Measurements from ENCODE around the gene ERI3. TPM values are rescaled to one million over a fixed set of nuclear protein-coding genes. Genes with fewer than 3 reads are reported as not detected.

Gene ERI3
- total and polyA plus RNA-seq, 7 donors = 50.4 to 96.8 (median 59.5) TPM

DNA sequence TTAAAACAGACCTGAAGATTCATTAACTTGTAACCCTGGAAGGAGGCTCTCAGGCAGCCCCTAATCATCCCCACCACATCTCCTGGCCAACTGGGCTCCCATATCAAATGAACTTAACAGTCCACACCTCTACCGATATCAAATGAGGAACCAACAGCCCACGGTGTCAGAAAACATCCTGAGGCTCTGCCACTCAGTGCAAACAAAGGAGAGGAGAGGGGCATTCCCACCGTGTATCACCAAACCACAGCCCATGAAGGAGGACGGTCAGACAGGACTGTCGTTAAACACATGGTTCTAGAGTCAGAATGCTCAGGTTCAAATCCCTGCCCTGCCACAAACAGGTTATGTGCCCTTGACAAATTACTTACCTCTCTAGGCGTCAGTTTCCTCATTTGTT is 52.5 kb downstream of the ERI3 start:
- Histone ChIP-seq H3K9me3 (no peaks in the 10 kb centered on the region), H3K27ac (no peak overlapping the region), H3K4me1 (peaks cover 26% of the 10 kb centered on the region), H3K4me3 (no peak overlapping the region), H3K36me3 (ENCODE audit: insufficient read depth in 1 of 2, low read depth in 1 of 2) (peaks cover 10 to 57% of the 10 kb centered on the region in 2 donors), H3K27me3 (ENCODE audit: insufficient read depth in 3 of 3, low read length in 2 of 3) (no peaks in the 10 kb centered on the region)
- intact Hi-C loops (cut with DNase I) = no loop called here
- DNase-seq (no peak), ATAC-seq (no peak)
- 71 to 83% (median 76%) methylated on average over 6 of the region's 6 CpGs for WGBS, 3 donors
- TF ChIP-seq CTCF (IDR thresholded peaks at IDR 0.05) = no peak

DNA sequence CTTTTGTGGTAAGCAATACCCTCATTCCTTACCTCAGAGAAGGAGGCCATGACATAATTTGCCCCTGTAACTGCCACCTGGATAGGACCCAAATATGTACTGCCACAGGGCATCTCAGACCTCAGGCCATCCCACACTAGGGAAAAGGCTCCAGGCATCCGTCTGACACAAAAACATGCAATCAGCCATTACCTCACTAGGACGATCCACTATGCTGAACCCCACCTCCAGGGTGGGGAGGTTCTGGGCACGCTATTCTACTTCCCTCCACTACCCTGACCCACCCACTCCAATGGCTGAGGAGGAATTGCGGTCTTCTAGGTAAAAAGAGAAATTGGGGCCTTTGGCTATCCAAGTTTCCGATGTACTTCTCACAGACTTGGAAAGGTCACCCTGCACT is 53.6 kb downstream of the ERI3 start:
- 73 to 81% (median 74%) methylated on average over 5 of the region's 5 CpGs for WGBS, 3 donors
- H3K4me3 ChIP-seq = no peak overlapping the region
- H3K4me1 ChIP-seq = peaks cover 29% of the 10 kb centered on the region
- H3K9me3 ChIP-seq = no peaks in the 10 kb centered on the region
- intact Hi-C loops (cut with DNase I) = no loop called here
- H3K27me3 ChIP-seq (ENCODE audit: insufficient read depth in 3 of 3, low read length in 2 of 3) = no peaks in the 10 kb centered on the region
- no peak for TF ChIP-seq CTCF (IDR thresholded peaks at IDR 0.05)
- peak overlapping the region; percentile 16 for H3K27ac ChIP-seq
- peaks cover under 1 to 56% of the 10 kb centered on the region in 2 donors for H3K36me3 ChIP-seq (ENCODE audit: insufficient read depth in 1 of 2, low read depth in 1 of 2)
- ATAC-seq (peak in 3 of 4 donors; percentile 13 to 30 (median 29)), DNase-seq (no peak)

- TF ChIP-seq CTCF (IDR thresholded peaks at IDR 0.05) = no peak
- Histone ChIP-seq H3K9me3 (no peaks in the 10 kb centered on the region), H3K36me3 (ENCODE audit: insufficient read depth in 1 of 2, low read depth in 1 of 2) (peaks cover 0 to 56% of the 10 kb centered on the region in 2 donors), H3K27ac (peak overlapping the region; percentile 16), H3K4me1 (peaks cover 29% of the 10 kb centered on the region), H3K27me3 (ENCODE audit: insufficient read depth in 3 of 3, low read length in 2 of 3) (no peaks in the 10 kb centered on the region), H3K4me3 (no peak overlapping the region)
- intact Hi-C loops (cut with DNase I) = no loop called here
- ATAC-seq = peak; percentile 61 to 91 (median 78)
- WGBS, 3 donors = 30 to 39% (median 33%) methylated on average over 7 of the region's 7 CpGs
- no peak for DNase-seq
Measured at GRCh38 chr1:44300852-44301251, 54.2 kb downstream of the ERI3 start.

- peak in 1 of 4 donors; percentile 33 for ATAC-seq
- no peak for DNase-seq
- no peak for TF ChIP-seq CTCF (IDR thresholded peaks at IDR 0.05)
- Histone ChIP-seq H3K36me3 (ENCODE audit: insufficient read depth in 1 of 2, low read depth in 1 of 2) (peaks cover 0 to 41% of the 10 kb centered on the region in 2 donors), H3K27ac (no peak overlapping the region), H3K27me3 (ENCODE audit: insufficient read depth in 3 of 3, low read length in 2 of 3) (no peaks in the 10 kb centered on the region), H3K4me1 (peaks cover 45% of the 10 kb centered on the region), H3K9me3 (no peaks in the 10 kb centered on the region), H3K4me3 (no peak overlapping the region)
- intact Hi-C loops (cut with DNase I) = loop anchor here in 1 of 2 donors (5.0 kb wide), 1 partner anchor 81 kb away; no protein-coding TSS in a partner anchor
- 49 to 65% (median 59%) methylated on average over 2 of the region's 2 CpGs for WGBS, 3 donors
Measured at GRCh38 chr1:44297695-44298400, 57.2 kb downstream of the ERI3 start.

All from psoas muscle (tissue), 8 donors.